GM19238 (cell line): ENCODE results near the gene RBM19.
"Not testable (repeated sequence)": the region's sequence is repeated elsewhere in the genome, so short reads cannot be mapped to it uniquely, and the experiment has no call there.

ENCODE experiments used
- DNase-seq: peaks from one replicate; pipeline ENCODE4 v3.0.0; 2011; ENCODE audit warnings: low spot score; ENCODE audit not compliant: insufficient read length

The RBM19 gene

DNA sequence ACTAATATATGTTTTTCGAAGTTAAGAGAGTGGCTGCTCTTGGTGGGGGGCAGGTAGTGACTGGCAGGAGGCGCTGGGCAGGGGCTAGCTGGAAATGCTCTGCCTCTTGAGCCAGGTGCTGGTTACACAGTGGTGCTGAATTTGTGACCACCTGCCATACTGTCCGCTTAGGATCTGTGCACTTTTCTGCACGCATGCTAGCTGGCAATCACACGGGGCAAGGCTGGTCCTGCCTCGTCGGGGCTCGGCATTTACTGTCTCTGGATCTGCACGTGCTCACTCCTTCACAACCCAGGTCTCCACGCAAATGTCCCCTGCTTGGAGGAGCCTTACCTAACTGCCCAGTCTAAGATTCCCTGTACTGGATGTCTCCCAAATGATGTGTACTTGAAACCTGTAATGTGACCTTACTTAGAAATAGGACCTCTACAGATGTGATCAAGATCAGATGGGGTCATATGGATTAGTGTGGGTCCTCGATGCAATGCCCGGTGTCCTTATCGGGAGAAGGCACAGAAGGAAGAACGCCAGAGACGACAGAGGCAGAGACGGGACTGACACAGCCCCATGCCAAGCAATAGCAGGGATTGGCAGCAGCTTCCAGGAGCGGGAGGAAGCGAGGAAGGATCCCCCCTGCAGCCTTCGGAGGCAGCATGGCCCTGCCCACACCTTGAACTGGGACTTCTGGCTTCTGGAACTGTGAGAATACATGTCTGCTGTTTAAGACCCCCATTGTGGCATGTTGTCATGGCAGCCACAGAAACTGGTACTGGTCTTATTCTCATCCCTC lies 59.5 kb downstream of the RBM19 start:
- DNase-seq, result no peak

GRCh38 chr12:113905829-113906228 lies 60.3 kb downstream of the RBM19 start:
- DNase-seq, result no peak

DNA sequence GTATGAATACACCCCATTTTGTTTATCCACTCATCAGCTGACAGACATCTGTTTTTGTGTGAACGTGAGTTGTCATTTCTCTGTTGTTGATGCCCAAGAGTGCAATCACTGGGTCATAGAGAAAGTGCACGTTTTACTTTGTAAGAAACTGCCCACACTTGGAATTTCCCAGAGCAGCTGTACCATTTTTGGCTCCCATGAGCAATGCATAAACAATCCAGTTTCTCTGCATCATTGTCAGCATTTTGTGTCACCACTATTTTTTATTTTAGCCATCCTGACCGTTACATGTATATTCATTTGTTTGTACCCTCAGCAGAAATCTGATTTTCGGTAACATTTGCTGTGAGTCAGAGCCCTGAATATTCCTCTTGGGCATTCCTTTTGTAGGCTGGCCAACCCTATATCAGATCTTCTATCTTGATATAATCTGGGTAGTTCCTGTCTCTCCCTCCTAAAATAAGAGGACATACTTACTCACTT lies 62.7 kb downstream of the RBM19 start:
- no peak for DNase-seq

DNA sequence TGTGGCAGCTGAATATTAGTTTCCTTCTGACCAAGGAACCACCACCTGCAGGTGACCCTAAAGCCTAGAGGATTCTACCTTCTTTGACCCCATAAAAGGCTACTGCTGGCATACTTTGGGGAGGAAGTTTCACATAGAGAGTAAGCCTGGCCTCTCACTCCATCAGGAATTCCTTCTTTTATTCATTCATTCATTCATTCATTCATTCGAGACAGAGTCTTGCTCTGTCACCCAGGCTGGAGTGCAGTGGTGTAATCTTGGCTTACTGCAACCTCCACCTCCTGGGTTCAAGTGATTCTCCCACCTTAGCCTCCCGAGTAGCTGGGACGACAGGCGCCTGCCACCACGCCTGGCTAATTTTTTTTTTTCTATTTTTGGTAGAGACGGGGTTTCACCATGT lies 64.8 kb downstream of the RBM19 start:
- not testable (repeated sequence) for DNase-seq

DNA sequence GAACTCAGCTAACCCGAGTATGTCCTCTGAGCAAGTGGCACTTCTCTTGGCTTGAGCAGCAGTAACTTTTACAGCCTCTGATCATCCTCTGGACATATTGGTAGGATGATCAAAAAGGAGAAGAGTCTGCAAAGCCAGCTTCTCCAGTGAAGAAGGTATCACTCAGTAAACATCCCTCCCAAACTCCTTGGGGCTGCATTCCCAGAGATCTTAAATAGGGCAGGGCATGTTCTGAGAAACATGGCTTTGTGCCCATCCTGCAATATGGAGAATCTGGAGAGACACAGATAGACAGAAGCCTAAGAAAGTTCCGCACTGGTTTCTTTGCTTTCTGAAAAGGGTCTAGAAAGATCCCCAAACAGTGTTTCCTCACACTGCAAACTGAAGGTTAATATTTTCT lies 65.4 kb downstream of the RBM19 start:
- no peak for DNase-seq

DNA sequence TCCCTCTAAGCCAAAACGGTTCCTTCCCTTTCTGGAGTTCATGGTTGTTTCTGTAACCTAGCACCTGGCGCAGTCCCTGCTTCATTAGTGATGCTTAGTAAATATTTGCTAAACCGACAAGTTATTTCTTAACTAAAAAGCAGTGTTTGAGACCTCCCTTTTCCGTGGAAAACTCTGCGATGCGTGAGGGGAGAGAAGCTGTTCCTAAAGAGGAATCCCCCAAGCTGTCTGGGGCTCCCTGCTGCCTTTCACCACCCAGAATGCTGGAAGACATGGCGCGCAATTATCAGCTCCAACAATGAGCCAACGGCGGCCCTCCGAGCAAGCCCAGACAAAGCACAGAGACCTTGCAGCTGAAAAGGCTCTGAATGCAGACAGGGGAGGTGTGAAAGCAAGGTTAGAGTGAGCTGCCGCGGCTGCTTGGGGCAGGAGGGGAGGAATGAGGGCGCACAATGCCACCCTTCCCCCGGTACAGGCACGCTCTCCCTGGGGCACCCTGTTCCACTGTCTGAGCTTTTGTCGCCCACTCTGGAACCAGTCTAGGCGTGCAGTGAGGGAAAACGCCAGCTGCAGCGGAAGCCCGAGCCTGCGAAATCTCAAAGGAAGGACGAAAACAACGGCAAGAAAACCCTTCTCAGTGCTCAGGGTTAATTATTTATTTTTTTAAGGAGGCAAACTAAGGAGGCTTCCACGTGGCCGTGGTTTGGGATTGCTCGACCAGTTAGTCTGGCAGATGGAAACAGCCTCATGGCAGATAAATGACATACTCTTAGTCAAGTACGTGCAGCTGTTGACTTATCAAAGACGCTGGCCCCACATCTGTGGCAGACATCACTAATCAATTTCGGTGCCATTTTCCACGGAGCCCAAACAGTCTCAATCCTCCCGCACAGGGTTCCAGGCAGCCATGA lies 66.3 kb downstream of the RBM19 start:
- no peak for DNase-seq

- DNase-seq, result no peak
These were observed 67.0 kb downstream of the RBM19 start for GRCh38 chr12:113899042-113899560.

- no peak for DNase-seq
These were observed 67.7 kb downstream of the RBM19 start for GRCh38 chr12:113898466-113898865.

DNA sequence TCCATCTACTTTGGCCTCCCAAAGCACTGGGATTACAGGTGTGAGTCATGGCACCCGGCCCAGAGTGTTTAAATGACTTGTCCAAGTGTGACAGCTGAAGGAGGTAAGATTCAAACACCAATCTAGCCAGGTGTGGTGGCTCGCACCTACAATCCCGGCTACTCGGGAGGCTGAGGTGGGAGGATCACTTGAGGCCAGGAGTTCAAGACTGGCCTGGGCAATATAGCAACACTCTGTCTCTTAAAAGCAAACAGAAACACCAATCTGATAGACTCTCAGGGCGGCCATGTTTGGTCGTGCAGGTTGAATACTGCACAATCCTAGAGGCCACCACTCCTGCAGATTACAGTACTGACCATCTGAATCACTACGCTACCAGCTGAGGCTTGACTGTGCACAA lies 68.7 kb downstream of the RBM19 start:
- no peak for DNase-seq

DNA sequence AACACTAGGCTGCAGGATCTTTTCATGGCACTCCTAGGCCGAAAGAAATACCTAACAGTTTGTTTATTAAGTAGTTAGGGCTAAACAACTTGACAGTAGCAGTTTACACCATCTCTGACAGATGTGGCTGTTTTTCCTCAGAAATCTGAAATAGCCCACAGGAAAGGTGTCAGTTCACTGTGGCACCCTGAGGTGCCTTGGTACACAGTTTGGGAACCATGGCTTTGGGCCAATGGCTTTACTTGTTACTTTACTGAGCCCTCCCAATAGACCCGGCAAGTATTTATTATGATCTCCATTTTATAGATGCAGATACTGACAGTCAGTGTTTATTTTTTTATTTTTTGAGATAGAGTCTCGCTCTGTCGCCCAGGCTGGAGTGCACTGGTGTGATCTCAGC lies 69.3 kb downstream of the RBM19 start:
- DNase-seq, result no peak

DNA sequence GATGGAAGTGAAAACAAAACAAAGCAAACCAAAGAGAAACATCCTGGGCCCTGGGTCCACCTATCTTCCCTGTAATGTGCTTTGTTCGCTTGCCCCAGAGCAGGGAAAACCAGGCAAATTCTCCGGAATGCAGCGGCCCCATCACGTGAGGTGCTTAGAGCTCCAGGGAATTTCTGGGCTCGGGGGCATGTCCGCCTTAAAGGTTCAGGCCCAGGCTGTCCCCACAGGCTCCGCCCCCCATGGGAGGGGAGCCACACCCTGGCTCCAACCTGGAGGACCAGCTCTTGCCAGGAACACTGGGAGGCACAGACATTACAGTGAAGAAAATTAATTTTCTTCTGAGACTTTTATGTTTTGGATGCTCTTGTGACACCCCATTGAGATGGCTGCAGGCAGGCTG lies 69.9 kb downstream of the RBM19 start:
- no peak for DNase-seq

DNA sequence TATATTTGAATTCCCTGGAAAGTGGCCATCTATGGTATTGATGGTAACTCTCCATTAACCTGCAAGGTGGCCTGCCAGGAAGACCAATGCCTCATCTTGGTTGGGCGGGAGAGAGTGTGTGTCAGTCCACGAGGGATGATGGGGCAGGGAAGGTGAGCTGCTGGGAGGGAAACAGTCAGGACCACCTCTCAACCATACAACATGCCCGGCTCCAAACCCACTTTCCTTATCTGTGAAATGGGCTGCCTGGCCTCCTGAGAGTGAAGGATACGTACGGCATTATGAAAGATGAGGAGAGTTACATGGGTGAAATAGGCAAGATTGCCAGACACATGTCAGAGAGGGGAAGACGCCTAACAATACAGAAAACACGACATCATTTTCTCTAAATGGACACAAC lies 70.9 kb downstream of the RBM19 start:
- DNase-seq, result no peak

- DNase-seq, result no peak
These were observed 71.4 kb downstream of the RBM19 start for GRCh38 chr12:113894697-113895096.

DNA sequence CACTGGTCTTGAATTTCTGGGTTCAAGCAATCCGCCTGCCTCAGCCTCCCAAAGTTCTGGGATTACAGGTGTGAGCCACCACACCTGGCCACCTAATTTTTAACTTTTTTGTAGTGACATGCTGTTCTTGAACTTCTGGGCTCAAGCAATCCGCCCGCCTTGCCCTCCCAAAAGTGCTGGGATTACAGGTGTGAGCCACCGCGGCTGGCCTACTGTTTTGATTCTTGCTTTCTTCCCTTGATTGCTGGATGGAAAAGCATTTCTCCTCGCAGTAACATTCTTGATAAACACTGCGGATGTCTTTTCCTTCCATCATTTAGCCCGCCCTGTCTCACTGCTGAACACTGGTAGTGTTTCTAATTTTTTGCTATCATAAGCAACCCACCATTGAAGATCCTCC lies 72.9 kb downstream of the RBM19 start:
- no peak for DNase-seq

DNA sequence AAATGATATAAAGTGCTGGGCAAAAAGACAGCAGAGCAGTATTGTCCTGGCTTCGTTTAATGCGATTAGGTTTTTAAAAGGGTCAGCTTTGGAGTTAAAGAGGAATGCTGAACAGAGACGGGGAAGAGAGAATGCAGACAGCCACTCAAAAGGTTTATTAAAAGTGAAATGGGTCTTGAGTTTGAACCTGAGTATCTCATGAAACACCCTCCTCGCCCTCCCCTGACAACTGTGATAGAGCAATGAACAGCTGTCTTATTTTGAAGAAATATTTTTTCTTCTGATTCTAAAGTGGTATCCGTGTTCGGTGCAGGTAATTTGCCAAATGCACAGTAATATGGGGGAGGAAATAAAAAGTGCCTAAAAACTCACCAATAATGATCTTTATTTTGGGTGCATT lies 73.6 kb downstream of the RBM19 start:
- no peak for DNase-seq

GRCh38 chr12:113891739-113892520 lies 74.2 kb downstream of the RBM19 start:
- DNase-seq, result no peak

- DNase-seq, result no peak
These were observed 74.9 kb downstream of the RBM19 start for GRCh38 chr12:113891167-113891692.

- no peak for DNase-seq
These were observed 76.1 kb downstream of the RBM19 start for GRCh38 chr12:113889891-113890581.

GRCh38 chr12:113889076-113889475 lies 77.0 kb downstream of the RBM19 start:
- DNase-seq, result no peak

- no peak for DNase-seq
These were observed 77.7 kb downstream of the RBM19 start for GRCh38 chr12:113888435-113888834.

- DNase-seq, result no peak
These were observed 78.2 kb downstream of the RBM19 start for GRCh38 chr12:113887906-113888305.
